NCI-H2081 treated with DMSO at 0.1 percent for 48 hours (cell line): ENCODE data around the gene NFKBIZ.
"Not testable (repeated sequence)": the region's sequence is repeated elsewhere in the genome, so short reads cannot be mapped to it uniquely, and the experiment has no call there.

Experiments used
- DNase-seq: peaks from one replicate; lab custom pipeline; 2025; lab: John Stamatoyannopoulos, UW

NFKBIZ gene

GRCh38 chr3:101878589-101878988 lies 29.3 kb downstream of the NFKBIZ start:
- DNase-seq, result no peak

GRCh38 chr3:101879102-101879501 lies 29.8 kb downstream of the NFKBIZ start:
- peak; percentile 22 for DNase-seq

- no peak for DNase-seq
Measured at GRCh38 chr3:101879623-101880284, 30.4 kb downstream of the NFKBIZ start.

GRCh38 chr3:101884776-101885175 lies 35.5 kb downstream of the NFKBIZ start:
- no peak for DNase-seq

DNA sequence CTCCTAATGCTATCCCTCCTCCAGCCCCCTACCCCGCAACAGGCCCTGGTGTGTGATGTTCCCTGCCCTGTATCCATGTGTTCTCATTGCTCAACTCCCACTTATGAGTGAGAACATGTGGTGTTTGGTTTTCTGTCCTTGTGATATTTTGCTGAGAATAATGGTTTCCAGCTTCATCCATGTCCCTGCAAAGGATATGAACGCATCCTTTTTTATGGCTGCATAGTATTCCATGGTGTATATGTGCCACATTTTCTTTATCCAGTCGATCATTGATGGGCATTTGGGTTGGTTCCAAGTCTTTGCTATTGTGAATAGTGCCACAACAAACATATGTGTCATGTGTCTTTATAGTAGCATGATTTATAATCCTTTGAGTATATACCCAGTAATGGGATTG lies 36.3 kb downstream of the NFKBIZ start:
- DNase-seq, result not testable (repeated sequence)

DNA sequence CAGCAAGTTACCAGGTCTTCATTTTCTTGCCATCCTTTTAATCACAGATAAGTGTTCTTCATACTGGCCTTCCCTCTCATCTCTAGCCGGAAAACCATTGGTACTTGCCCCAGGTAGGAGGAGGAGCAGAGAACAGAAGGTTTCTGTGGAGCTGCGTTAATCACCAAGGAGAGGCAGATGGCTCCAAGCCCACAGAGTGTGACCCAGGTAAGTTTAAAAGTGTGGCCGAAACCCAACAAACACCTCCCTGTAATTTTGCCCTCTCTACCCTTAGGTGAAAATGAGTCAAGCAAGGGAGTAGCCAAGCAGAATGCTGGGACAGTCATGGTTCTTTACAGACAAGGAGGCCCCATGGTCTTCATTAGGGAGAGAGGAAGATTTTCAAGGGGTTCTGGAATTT lies 37.3 kb downstream of the NFKBIZ start:
- DNase-seq, result no peak

DNA sequence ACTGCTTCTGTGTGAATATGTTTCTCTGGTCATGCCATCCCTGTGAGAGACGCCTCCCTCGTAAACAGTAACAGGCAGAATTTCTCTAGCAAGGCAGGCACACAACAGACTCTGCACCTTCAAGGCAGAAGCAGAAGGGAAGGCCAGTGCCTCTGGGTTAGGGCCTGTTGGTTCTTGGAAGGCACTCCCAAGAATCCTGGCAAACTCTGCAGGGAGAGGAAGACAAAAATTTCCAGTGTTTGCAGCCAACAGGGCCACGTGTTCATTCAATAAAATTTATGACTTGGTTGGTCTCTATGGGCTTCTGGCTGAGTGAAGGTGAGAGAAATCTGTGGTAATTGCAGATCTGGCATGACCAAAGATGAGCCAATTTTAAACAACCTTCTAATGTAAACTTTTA lies 39.3 kb downstream of the NFKBIZ start:
- no peak for DNase-seq

DNA sequence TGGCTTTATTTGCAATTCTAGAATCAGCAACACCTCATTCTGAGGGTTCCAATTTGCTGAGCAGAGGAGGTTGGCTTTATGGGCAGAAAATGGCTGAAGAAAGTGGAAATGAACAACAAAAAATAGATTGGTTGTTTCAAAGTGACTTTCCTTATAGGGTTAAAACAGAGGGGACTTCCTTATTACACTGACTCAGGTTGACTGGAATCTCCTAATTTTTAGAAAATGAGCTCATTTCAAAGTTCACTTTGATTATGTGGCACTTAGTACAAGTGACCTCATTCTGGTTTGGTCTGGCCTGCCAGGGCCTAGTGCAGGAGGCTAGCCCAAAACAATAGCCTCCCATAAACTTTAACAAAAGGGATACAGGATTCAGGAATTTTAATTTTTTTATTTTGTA lies 41.4 kb downstream of the NFKBIZ start:
- no peak for DNase-seq

DNA sequence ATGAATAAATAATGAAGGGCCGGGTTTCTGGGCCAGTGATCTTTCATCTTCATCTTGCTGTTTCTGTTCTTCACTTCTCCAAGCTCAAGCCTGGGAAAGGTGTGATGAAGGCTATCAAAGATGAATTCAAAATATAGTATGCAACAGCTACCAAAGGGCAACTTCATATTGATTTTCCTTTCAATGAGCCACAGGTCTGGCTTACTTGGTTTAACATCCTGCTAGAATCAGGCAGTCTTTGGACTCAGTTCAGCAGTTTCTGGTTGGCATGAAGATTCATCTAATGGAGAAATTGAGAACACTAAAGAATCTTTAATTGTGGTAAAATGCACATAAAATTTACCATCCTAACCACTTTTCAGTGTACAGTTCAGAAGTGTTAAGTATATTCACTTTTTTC lies 43.3 kb downstream of the NFKBIZ start:
- DNase-seq, result no peak

DNA sequence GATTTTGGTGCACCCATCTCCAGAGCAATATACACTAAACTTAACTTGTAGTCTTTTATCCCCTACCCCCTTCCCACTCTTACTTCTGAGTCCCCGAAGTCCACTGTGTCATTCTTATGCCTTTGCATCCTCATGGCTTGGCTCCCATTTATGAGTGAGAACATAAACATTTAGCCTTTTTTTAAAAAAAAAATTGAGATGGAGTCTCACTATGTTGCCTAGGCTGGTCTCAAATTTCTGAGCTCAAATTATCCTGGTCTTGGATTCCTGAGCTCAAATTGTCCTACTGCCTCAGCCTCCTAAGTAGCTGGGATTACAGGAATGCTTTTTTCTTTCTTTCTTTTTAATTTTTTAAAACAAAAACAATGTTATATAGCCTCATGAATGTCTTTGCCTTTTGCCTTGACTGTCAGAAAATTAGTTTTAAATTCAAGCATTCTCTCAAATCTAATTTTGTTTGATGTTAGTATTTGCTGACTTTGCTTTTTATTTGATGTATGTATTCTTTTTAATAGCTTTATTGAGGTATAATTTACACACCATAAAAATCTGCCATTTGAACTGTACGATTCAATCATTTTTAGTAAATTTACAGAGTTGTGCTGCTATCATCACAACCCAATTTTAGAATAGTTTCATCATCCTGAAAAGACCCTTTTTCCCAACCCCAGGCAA lies 46.9 kb downstream of the NFKBIZ start:
- DNase-seq, result no peak

- DNase-seq, result no peak
Measured at GRCh38 chr3:101897013-101897412, 47.7 kb downstream of the NFKBIZ start.

- DNase-seq, result no peak
Measured at GRCh38 chr3:101898039-101898438, 48.7 kb downstream of the NFKBIZ start.

DNA sequence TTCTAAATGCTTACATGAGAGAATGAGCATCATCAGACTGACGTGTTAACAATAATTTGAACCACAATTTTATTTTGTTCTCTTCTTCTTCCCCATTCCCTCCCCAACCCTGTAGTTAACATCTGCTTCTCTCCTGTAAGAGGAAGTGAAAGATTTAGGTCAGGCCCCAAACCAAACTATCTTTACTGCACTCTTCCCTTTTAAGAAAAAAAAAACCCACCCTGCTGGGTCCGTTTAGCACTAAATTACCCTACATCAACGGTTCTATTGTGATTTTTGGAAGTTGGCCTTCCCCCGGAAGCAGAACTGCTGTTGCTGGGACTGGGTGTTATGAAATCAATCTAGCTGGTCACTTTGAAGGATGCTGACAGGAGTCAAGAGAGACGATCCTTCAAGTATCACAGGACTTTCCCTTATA lies 49.4 kb downstream of the NFKBIZ start:
- no peak for DNase-seq

DNA sequence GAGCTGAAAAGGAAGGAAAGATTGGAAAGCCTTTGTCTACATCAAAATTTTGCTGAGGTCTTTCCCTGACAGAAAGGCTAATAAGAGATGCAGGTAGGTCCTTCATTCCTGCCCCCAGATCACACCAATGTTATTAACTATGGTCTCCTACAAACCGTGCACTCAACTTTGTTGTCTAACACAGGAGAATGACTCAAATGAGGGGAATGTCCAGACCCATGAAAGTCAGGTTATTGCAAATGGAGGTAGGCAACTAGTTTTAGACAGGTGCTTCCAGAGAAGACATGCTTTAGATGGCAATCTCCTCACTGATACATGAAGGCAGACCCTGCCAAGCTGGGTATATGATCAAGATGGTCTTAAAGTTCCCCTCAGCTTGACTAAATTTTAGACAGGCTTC lies 51.0 kb downstream of the NFKBIZ start:
- no peak for DNase-seq

DNA sequence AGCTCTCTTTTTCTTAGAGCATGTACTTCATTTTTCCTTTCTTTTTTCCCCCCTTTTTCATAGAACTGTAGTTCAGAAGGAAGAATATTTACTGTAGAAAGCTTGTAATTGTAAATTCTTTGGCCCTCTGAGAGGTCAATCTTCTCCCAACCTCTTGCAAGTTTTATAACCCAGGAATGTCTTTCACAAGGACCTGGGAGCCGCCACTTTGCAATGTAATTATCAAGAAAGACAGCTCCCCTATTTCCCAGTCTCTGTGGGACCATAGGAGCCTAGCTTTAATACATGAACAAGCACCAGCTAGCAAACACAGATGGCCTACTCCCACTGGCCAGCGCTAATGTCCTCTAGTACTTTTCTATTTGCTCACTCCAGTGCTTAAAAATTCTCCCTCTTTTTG lies 51.4 kb downstream of the NFKBIZ start:
- no peak for DNase-seq

GRCh38 chr3:101902041-101902440 lies 52.7 kb downstream of the NFKBIZ start:
- no peak for DNase-seq

DNA sequence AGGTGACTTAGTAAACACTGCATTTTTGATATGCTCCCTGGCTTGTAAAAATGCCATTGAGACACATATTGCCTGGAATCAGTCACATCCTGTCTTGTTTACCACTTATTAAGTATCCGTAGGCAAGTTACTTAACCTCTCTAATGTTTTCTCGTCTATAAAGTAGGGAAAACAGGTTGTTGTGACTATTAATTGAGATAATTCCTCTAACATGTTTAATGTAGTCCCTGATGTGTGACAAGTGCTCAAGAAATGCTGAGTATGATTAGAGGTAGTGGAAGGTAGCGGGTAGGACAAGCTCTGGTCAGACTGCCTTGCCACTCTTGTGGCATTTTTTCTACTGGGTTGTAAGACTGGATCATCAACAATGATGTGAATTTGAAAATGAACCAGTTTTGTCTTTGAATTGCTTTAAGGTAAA lies 54.1 kb downstream of the NFKBIZ start:
- DNase-seq, result no peak

DNA sequence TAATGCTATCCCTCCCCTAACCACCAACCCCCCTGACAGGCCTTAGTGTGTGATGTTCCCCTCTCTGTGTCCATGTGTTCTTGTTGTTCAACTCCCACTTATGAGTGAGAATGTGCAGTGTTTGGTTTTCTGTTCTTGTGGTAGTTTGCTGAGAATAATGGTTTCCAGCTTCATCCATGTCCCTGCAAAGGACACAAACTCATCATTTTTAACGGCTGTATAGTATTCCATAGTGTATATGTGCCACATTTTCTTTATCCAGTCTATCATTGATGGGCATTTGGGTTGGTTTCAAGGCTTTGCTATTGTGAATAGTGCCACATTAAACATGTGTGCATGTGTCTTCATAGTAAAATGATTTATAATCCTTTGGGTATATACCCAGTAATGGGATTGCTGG lies 56.3 kb downstream of the NFKBIZ start:
- DNase-seq, result not testable (repeated sequence)
